Osteoblast (primary cell): ENCODE data around the gene TUNAR. TPM values are rescaled to one million over a fixed set of nuclear protein-coding genes. Genes with fewer than 3 reads are reported as not detected.

Experiments used
- DNase-seq: peaks from one replicate; pipeline ENCODE4 v3.0.0; 2011; ENCODE audit warnings: low spot score, mixed read lengths; ENCODE audit not compliant: insufficient read length; ENCODE audit errors: missing footprints
- H2AFZ ChIP-seq: 2 replicates; pipeline ENCODE4 v1.6.0; 2011; ENCODE audit warnings: mild to moderate bottlenecking, low read length
- H3K27ac ChIP-seq: 2 replicates; pipeline ENCODE4 v1.5.1; 2011; ENCODE audit warnings: mild to moderate bottlenecking, low read depth, low read length, moderate library complexity
- H3K27me3 ChIP-seq: 2 replicates; pipeline ENCODE4 v1.6.0; 2012; ENCODE audit warnings: mild to moderate bottlenecking, control low read depth, inconsistent platforms, low read length, moderate library complexity; ENCODE audit not compliant: insufficient read depth
- H3K36me3 ChIP-seq: 2 replicates; pipeline ENCODE4 v1.5.1; 2011; ENCODE audit warnings: mild to moderate bottlenecking, low read length, control low read depth, moderate library complexity; ENCODE audit not compliant: insufficient read depth
- H3K4me1 ChIP-seq: 2 replicates; pipeline ENCODE4 v1.5.1; 2011; ENCODE audit warnings: mild to moderate bottlenecking, low read length, control low read depth, moderate library complexity; ENCODE audit not compliant: insufficient read depth
- H3K4me2 ChIP-seq: 2 replicates; pipeline ENCODE4 v1.6.0; 2011; ENCODE audit warnings: mild to moderate bottlenecking, low read length; ENCODE audit not compliant: insufficient read depth
- H3K4me3 ChIP-seq: fragments of 200-600 bp; sonication (generic); 3 replicates; pipeline ENCODE4 v1.5.1; 2012; ENCODE audit warnings: mild to moderate bottlenecking, low read length, inconsistent platforms; ENCODE audit not compliant: insufficient read depth
- H3K79me2 ChIP-seq: 2 replicates; pipeline ENCODE4 v1.6.0; 2012; ENCODE audit warnings: mild to moderate bottlenecking, low read length, control low read depth, inconsistent platforms; ENCODE audit not compliant: insufficient read depth
- H3K9me3 ChIP-seq: 2 replicates; pipeline ENCODE4 v1.5.1; 2011; ENCODE audit warnings: low read depth, low read length, control low read depth
- H4K20me1 ChIP-seq: 2 replicates; pipeline ENCODE4 v1.6.0; 2012; ENCODE audit warnings: mild to moderate bottlenecking, low read length, control low read depth; ENCODE audit not compliant: insufficient read depth
- CTCF ChIP-seq: IDR thresholded peaks from 2 replicates; pipeline ENCODE4 v1.5.1; 2011; ENCODE audit warnings: mild to moderate bottlenecking, low read depth, low read length, moderate library complexity; ENCODE audit errors: extremely low read depth
- total RNA-seq: library from RNA; depleted of rRNA; stranded (reverse); fragments of >200 nt; gene quantifications from 2 replicates; pipeline ENCODE4 v1.2.3, GENCODE V29; 2012

TUNAR gene
- total RNA-seq, 1 donor: not detected

GRCh38 chr14:95834496-95834895 is 42.1 kb upstream of the TUNAR start:
- Histone ChIP-seq H3K79me2 (no peaks in the 10 kb centered on the region), H3K9me3 (no peaks in the 10 kb centered on the region), H3K27ac (no peak overlapping the region), H4K20me1 (no peaks in the 10 kb centered on the region), H3K36me3 (no peaks in the 10 kb centered on the region), H3K4me1 (no peaks in the 10 kb centered on the region), H3K27me3 (no peaks in the 10 kb centered on the region), H3K4me2 (no peak overlapping the region), H2AFZ (no peak overlapping the region), H3K4me3 (no peak overlapping the region)
- TF ChIP-seq CTCF: no peak
- DNase-seq: no peak

GRCh38 chr14:95835121-95835730 is 41.4 kb upstream of the TUNAR start:
- Histone ChIP-seq H3K79me2 (no peaks in the 10 kb centered on the region), H3K36me3 (no peaks in the 10 kb centered on the region), H4K20me1 (no peaks in the 10 kb centered on the region), H3K27ac (no peak overlapping the region), H3K4me2 (no peak overlapping the region), H3K9me3 (no peaks in the 10 kb centered on the region), H2AFZ (no peak overlapping the region), H3K4me3 (no peak overlapping the region), H3K27me3 (no peaks in the 10 kb centered on the region), H3K4me1 (no peaks in the 10 kb centered on the region)
- no peak for DNase-seq
- TF ChIP-seq CTCF: no peak

DNA sequence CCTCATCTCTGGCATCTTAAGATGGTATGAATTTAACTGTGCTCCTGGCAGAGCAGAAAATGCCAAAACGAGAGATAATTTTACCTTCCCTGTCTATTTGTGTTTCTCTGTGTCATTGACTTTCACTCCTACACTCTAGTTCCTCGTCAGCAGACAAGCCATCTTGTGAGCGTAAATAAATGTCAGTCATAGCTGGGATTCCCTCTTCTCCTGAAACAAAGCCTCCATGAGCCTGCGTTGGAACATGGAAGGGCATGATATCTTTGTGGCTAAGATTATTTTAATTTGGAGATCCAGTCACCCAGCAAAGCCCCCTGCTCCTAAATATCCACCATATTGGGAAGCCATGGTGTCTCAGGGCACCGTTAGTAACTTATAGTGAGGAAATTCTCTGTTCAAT is 37.8 kb upstream of the TUNAR start:
- Histone ChIP-seq H3K79me2 (no peaks in the 10 kb centered on the region), H3K4me3 (no peak overlapping the region), H3K27me3 (no peaks in the 10 kb centered on the region), H3K27ac (no peak overlapping the region), H4K20me1 (no peaks in the 10 kb centered on the region), H3K36me3 (no peaks in the 10 kb centered on the region), H3K9me3 (no peaks in the 10 kb centered on the region), H2AFZ (no peak overlapping the region), H3K4me2 (no peak overlapping the region), H3K4me1 (no peaks in the 10 kb centered on the region)
- TF ChIP-seq CTCF: no peak
- DNase-seq: no peak

DNA sequence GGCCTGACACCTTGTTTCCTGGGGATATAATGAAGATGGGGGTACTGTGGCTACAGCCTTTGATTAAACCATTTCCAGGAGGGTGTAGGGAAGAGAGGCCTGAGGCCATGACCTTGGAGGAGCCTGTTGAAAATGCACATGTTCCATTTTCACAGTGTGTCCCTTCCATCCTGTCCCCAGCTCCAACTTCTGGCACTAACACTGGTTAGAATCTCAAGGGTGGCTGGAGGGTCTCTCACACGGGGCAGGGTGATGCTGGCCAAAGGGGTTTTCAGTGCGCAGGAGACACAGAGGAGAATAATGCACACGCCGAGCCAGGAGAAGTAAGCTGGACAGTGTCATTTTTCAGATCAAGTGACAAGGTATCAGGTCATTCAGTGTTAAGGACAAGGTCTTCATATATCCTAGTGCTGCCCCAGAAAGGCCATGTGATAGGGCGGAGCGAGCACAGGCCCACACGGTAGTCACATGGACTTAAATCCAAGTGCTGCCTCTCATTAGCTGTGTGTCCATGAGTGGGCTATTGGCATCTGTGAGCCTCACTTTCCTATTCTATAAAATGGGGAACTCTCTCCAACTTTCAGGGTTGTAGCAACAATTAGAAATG is 36.4 kb upstream of the TUNAR start:
- Histone ChIP-seq H3K27ac (no peak overlapping the region), H2AFZ (no peak overlapping the region), H3K4me3 (no peak overlapping the region), H3K79me2 (no peaks in the 10 kb centered on the region), H3K4me2 (no peak overlapping the region), H3K36me3 (no peaks in the 10 kb centered on the region), H4K20me1 (no peaks in the 10 kb centered on the region), H3K27me3 (no peaks in the 10 kb centered on the region), H3K9me3 (no peaks in the 10 kb centered on the region), H3K4me1 (no peaks in the 10 kb centered on the region)
- TF ChIP-seq CTCF: no peak
- DNase-seq: no peak
